ENCODE measurements around the gene MYLK2.

DNA sequence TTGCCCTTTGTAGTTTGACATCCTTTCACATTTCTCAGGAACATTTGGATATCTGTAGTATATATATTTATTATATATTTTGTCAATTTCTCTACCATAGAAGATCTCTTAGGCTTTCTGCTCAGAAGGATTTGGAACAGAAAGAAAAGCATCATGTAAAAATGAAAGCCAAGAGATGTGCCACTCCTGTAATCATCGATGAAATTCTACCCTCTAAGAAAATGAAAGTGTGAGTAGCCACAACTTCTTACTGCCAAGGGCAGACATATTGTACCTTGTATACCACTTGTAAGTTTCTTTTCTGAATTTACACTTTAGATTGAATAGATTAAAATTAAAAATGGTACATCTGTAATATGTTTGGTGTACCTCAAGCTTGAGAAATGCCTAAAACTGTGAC is 48.9 kb upstream of the MYLK2 start:
- TF ChIP-seq, protein P1, sequence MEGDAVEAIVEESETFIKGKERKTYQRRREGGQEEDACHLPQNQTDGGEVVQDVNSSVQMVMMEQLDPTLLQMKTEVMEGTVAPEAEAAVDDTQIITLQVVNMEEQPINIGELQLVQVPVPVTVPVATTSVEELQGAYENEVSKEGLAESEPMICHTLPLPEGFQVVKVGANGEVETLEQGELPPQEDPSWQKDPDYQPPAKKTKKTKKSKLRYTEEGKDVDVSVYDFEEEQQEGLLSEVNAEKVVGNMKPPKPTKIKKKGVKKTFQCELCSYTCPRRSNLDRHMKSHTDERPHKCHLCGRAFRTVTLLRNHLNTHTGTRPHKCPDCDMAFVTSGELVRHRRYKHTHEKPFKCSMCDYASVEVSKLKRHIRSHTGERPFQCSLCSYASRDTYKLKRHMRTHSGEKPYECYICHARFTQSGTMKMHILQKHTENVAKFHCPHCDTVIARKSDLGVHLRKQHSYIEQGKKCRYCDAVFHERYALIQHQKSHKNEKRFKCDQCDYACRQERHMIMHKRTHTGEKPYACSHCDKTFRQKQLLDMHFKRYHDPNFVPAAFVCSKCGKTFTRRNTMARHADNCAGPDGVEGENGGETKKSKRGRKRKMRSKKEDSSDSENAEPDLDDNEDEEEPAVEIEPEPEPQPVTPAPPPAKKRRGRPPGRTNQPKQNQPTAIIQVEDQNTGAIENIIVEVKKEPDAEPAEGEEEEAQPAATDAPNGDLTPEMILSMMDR (conservative IDR thresholded peaks at IDR 0.05 in 1 of 2, IDR thresholded peaks at IDR 0.05 in 1 of 2; ENCODE audit: low read depth in 1 of 2, low read length in 2 of 2): no peak
- no peak for TF ChIP-seq EZH2 (IDR thresholded peaks at IDR 0.05; ENCODE audit: low read length, missing control alignments)
